PFSK-1 (cell line): ENCODE measurements around the gene SPP2.

Source experiments
- FOXP2 ChIP-seq: optimal IDR thresholded peaks from 2 replicates; pipeline ENCODE3; 2011; ENCODE audit warnings: borderline replicate concordance, control low read depth, inconsistent platforms; ENCODE audit not compliant: insufficient read depth; ENCODE audit errors: extremely low read length, extremely low read depth
- POLR2AphosphoS5 ChIP-seq: IDR thresholded peaks from 2 replicates; pipeline ENCODE4 v1.6.1; 2012; ENCODE audit warnings: low read depth, mild to moderate bottlenecking, control low read depth, low read length, moderate library complexity
- SIN3A ChIP-seq: IDR thresholded peaks from 2 replicates; pipeline ENCODE4 v1.6.1; 2012; ENCODE audit warnings: mild to moderate bottlenecking, low read length, moderate library complexity, borderline replicate concordance; ENCODE audit not compliant: insufficient read depth
- TAF1 ChIP-seq: IDR thresholded peaks from 2 replicates; pipeline ENCODE4 v1.6.1; 2012; ENCODE audit warnings: low read length, control low read depth, borderline replicate concordance; ENCODE audit not compliant: insufficient read depth

DNA sequence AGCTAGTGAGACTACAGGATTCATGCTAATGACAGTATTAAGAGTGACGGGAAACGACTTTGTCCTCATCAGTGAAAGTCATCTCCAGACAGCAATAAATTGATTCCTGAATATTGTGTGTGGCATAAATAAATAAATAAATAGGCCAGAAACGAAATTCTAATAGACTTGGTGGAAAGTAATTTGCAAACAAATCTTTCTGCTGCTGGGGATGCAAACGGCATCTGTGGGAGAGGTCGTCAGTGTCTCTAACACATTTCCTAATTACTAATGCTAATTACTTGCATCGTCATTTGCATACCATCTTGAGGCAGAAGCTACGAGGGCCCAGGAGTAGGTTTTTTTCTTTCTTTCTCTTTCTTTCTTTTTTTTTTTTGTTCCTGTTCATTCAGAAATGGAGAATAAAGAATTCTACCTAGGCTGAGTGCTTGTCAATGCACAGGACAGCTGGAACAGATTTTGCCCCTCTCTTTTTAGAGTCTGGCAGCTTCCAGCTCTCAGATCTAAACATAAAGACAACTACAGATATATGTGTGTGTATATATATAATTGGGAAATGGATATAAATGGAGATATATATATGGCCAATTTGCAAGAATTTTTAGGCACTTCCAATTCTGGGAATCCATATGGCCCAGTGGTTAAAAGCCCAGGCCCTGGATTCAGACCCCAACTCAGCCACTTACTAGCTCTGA lies 75.1 kb downstream of the SPP2 start:
- no peak for TF ChIP-seq SIN3A
- TF ChIP-seq TAF1: no peak
- TF ChIP-seq FOXP2: no peak
- TF ChIP-seq POLR2AphosphoS5: no peak
